K562 (cell line): ENCODE results near the gene MCAM. TPM values are rescaled to one million over a fixed set of nuclear protein-coding genes. Genes with fewer than 3 reads are reported as not detected.

Source experiments
- CHD2 ChIP-seq: IDR thresholded peaks from 2 replicates; pipeline ENCODE4 v1.6.1; 2011; ENCODE audit warnings: low read depth, low read length
- E2F6 ChIP-seq, 2 experiments: IDR thresholded peaks; 2 replicates each; pipeline ENCODE4 v1.6.1; 2011; ENCODE audit warnings: borderline replicate concordance in 1 of 2, control low read depth in 1 of 2, low read depth in 1 of 2, low read length in 1 of 2, mild to moderate bottlenecking in 1 of 2, mixed read lengths in 1 of 2, moderate library complexity in 1 of 2; ENCODE audit not compliant: insufficient read depth in 1 of 2, insufficient read length in 1 of 2, poor library complexity in 1 of 2, severe bottlenecking in 1 of 2; ENCODE audit errors: extremely low read depth in 1 of 2
- HMGN3 ChIP-seq: IDR thresholded peaks from 2 replicates; pipeline ENCODE4 v1.6.1; 2011; ENCODE audit warnings: borderline replicate concordance, low read depth, mild to moderate bottlenecking, mixed read lengths, low read length; ENCODE audit not compliant: insufficient read length; ENCODE audit errors: extremely low read depth
- HMGXB4 ChIP-seq: sonication (generic); formaldehyde crosslinking; IDR thresholded peaks from 2 replicates; pipeline ENCODE4 v1.8.1; 2023; ENCODE audit warnings: mild to moderate bottlenecking, missing genetic modification reagents
- MCM2 ChIP-seq: fragments of 450-650 bp; IDR thresholded peaks from 2 replicates; pipeline ENCODE4 v1.6.1; 2017; ENCODE audit warnings: low read depth, mild to moderate bottlenecking
- NFIC ChIP-seq: fragments of 450-650 bp; IDR thresholded peaks from 2 replicates; pipeline ENCODE4 v1.6.1; 2017; ENCODE audit warnings: mild to moderate bottlenecking, inconsistent platforms
- PREB ChIP-seq: sonication (generic); formaldehyde crosslinking; IDR thresholded peaks from 2 replicates; pipeline ENCODE4 v1.8.1; 2023; ENCODE audit warnings: mild to moderate bottlenecking, missing genetic modification reagents
- SRSF3 ChIP-seq: fragments of 200-400 bp; formaldehyde crosslinking; IDR thresholded peaks from 2 replicates; pipeline ENCODE4 v1.6.1; 2016; ENCODE audit warnings: mild to moderate bottlenecking, low read length, moderate library complexity; ENCODE audit not compliant: insufficient read depth
- ZNF318 ChIP-seq, 2 experiments: fragments of 450-650 bp; IDR thresholded peaks; 2 replicates each; pipeline ENCODE4 v1.6.1; 2016; ENCODE audit warnings: mild to moderate bottlenecking in 2 of 2, borderline replicate concordance in 1 of 2, low read depth in 1 of 2, moderate library complexity in 1 of 2
- polyA plus RNA-seq, 8 experiments: library from polyadenylated mRNA; depleted of rRNA in 4 of 8; stranded (reverse) in 5 of 8; unstranded in 3 of 8; fragments of >200 nt; fragmentation: Nextera tagmentation in 2 of 8; fragmentation: Illumina TruSeq in 1 of 8; extraction: Ambion mirVana in 2 of 8; extraction: Trizol in 1 of 8; gene quantifications; 2 replicates each; pipeline versions ENCODE4 v1.2.1 to v1.2.3, GENCODE V29; 2011 to 2014; ENCODE audit warnings: inconsistent platforms in 1 of 8, missing spikeins in 1 of 8
- total RNA-seq, 7 experiments: library from RNA; depleted of rRNA in 6 of 7; stranded (reverse); fragments of >200 nt in 6 of 7; fragmentation: Illumina TruSeq in 2 of 7; extraction: Trizol in 2 of 7; gene quantifications; 2 replicates each; pipeline versions ENCODE4 v1.2.1 to v1.2.3, GENCODE V29; 2011 to 2021; ENCODE audit warnings: low replicate concordance in 1 of 7

Gene MCAM
- total and polyA plus RNA-seq, 9 of the 15 experiments (the other 6 are each of a cell fraction or from before 2014, with no cell fraction given) = 14.7 to 118 (median 53.6) TPM

- TF ChIP-seq ZNF318 (IDR thresholded peaks at IDR 0.05; ENCODE audit: borderline replicate concordance in 1 of 2, low read depth in 1 of 2) (no peak), SRSF3 (no peak), HMGXB4 (CRISPR knock-in tag) (peak; percentile 70; the same call in 1 of the 2 replicates), CHD2 (peak; percentile 41; the same call in 1 of the 2 replicates), MCM2 (no peak), NFIC (peak; percentile 44), E2F6 (IDR thresholded peaks at IDR 0.05; ENCODE audit: borderline replicate concordance in 1 of 2, extremely low read depth in 1 of 2, insufficient read depth in 1 of 2, insufficient read length in 1 of 2, low read depth in 1 of 2, low read length in 1 of 2, poor library complexity in 1 of 2, severe bottlenecking in 1 of 2) (peak; percentile 89 to 90), PREB (CRISPR knock-in tag) (no peak), HMGN3 (peak; percentile 57)
These were observed 22.8 kb upstream of the MCAM start (continued) for GRCh38 chr11:119339589-119340334.
